PC-9 (cell line): ENCODE measurements around the gene CAPN15. TPM values are rescaled to one million over a fixed set of nuclear protein-coding genes. Genes with fewer than 3 reads are reported as not detected.

Experiments used
- BruUV-seq: library from RNA; stranded (reverse); fragments of 400-500 nt; replicated peaks from 2 replicates; lab custom pipeline; 2021; lab: Mats Ljungman, UMichigan
- CTCF ChIA-PET: fragments of 300-600 bp; sonication (Branson Sonifier 250); formaldehyde crosslinking; loops from one replicate; lab custom pipeline; 2022; ENCODE audit warnings: antibody characterized with exemption; lab: Charles Lee
- POLR2A ChIA-PET: fragments of 300-600 bp; sonication (Branson Sonifier 250); formaldehyde crosslinking; loops from one replicate; lab custom pipeline; 2022; ENCODE audit warnings: antibody characterized with exemption; ENCODE audit not compliant: unreplicated experiment; lab: Charles Lee
- DNase-seq, 2 experiments: peaks; one replicate each; pipeline versions ENCODE4 v3.0.0 to v3.0.0-alpha.2; 2015 to 2022; ENCODE audit warnings: mixed read lengths in 1 of 2
- H2AFZ ChIP-seq: fragments of 200-600 bp; sonication (generic); 2 replicates; pipeline ENCODE4 v1.8.1; 2017; ENCODE audit warnings: antibody characterized with exemption
- H3F3A ChIP-seq: fragments of 200-600 bp; sonication (generic); 2 replicates; pipeline ENCODE4 v1.8.1; 2017; ENCODE audit warnings: antibody characterized with exemption, mild to moderate bottlenecking, low read depth; ENCODE audit not compliant: insufficient read depth
- H3K27ac ChIP-seq: fragments of 200-600 bp; sonication (generic); 2 replicates; pipeline ENCODE4 v1.6.1; 2016; ENCODE audit warnings: mixed run types
- H3K27me3 ChIP-seq: fragments of 200-600 bp; sonication (generic); 2 replicates; pipeline ENCODE4 v1.6.1; 2016; ENCODE audit warnings: low read depth, mixed run types; ENCODE audit not compliant: insufficient read depth
- H3K36me3 ChIP-seq: fragments of 200-600 bp; sonication (generic); 2 replicates; pipeline ENCODE4 v1.6.1; 2016; ENCODE audit warnings: low read depth, mixed run types
- H3K4me1 ChIP-seq: fragments of 200-600 bp; sonication (generic); replicated peaks from 2 replicates; pipeline ENCODE4 v1.6.1; 2016; ENCODE audit warnings: mixed run types; ENCODE audit not compliant: insufficient read depth
- H3K4me2 ChIP-seq: fragments of 200-600 bp; sonication (generic); 2 replicates; pipeline ENCODE4 v1.6.1; 2017; ENCODE audit warnings: mixed run types
- H3K4me3 ChIP-seq: fragments of 200-600 bp; sonication (generic); 2 replicates; pipeline ENCODE4 v1.6.1; 2016; ENCODE audit warnings: mixed run types
- H3K79me2 ChIP-seq: fragments of 200-600 bp; sonication (generic); 2 replicates; pipeline ENCODE4 v1.6.1; 2017; ENCODE audit warnings: low read depth, mixed run types
- H3K9me2 ChIP-seq: fragments of 200-600 bp; sonication (generic); 2 replicates; pipeline ENCODE4 v1.8.1; 2017; ENCODE audit warnings: mild to moderate bottlenecking; ENCODE audit not compliant: insufficient read depth
- H3K9me3 ChIP-seq: fragments of 200-600 bp; sonication (generic); 2 replicates; pipeline ENCODE4 v1.8.1; 2016; ENCODE audit warnings: low read depth; ENCODE audit not compliant: insufficient read depth
- H4K20me1 ChIP-seq: fragments of 200-600 bp; sonication (generic); 2 replicates; pipeline ENCODE4 v1.8.1; 2017; ENCODE audit not compliant: insufficient read depth
- CTCF ChIP-seq: fragments of 200-600 bp; sonication (generic); conservative IDR thresholded peaks from 2 replicates; pipeline ENCODE4 v1.6.1; 2017; ENCODE audit warnings: mixed run types, antibody characterized with exemption, mild to moderate bottlenecking, moderate library complexity
- EZH2 ChIP-seq: fragments of 200-600 bp; sonication (generic); IDR thresholded peaks from 2 replicates; pipeline ENCODE4 v1.8.0; 2017; ENCODE audit warnings: antibody characterized with exemption, low read depth
- intact Hi-C: fragments of 100-400 bp; cut with micrococcal nuclease; formaldehyde crosslinking; loops from one replicate; pipeline ENCODE4 v1.10.0; 2022; ENCODE audit not compliant: unreplicated experiment
- total RNA-seq: library from RNA; stranded (reverse); gene quantifications from 2 replicates; pipeline ENCODE4 v1.2.3, GENCODE V29; 2021

The CAPN15 gene
- total RNA-seq, 1 experiment from 2014 or later = 66.8 TPM

GRCh38 chr16:531494-532125, 4.1 kb downstream of the CAPN15 start:
- H4K20me1 ChIP-seq = peaks cover 73% of the 10 kb centered on the region
- no peaks in the 10 kb centered on the region for H3K9me2 ChIP-seq
- H3K4me2 ChIP-seq = no peak overlapping the region
- H2AFZ ChIP-seq = no peak overlapping the region
- no peak overlapping the region for H3K4me3 ChIP-seq
- DNase-seq = no peak
- POLR2A ChIA-PET = no interaction called here
- H3K27me3 ChIP-seq = no peaks in the 10 kb centered on the region
- H3K4me1 ChIP-seq = peaks cover 39% of the 10 kb centered on the region
- peaks cover 45% of the 10 kb centered on the region; the same call in 1 of the 2 replicates for H3F3A ChIP-seq
- TF ChIP-seq EZH2 = no peak
- TF ChIP-seq CTCF = no peak
- intact Hi-C loops = no loop called here
- CTCF ChIA-PET = interaction anchor here (0.6 kb wide), 2 partner anchors 29 to 54 kb away, joined by 3 to 5 read pairs; no protein-coding TSS in a partner anchor
- no peaks in the 10 kb centered on the region for H3K9me3 ChIP-seq
- H3K27ac ChIP-seq = no peak overlapping the region
- H3K36me3 ChIP-seq = no peaks in the 10 kb centered on the region
- peaks cover 86% of the 10 kb centered on the region for H3K79me2 ChIP-seq
- no TSS peak for BruUV-seq

- H3F3A ChIP-seq = peaks cover 44% of the 10 kb centered on the region; the same call in 1 of the 2 replicates
- CTCF ChIA-PET = no interaction called here
- H4K20me1 ChIP-seq = peaks cover 92% of the 10 kb centered on the region
- no peak for DNase-seq
- no peaks in the 10 kb centered on the region for H3K27me3 ChIP-seq
- H3K79me2 ChIP-seq = peaks cover 95% of the 10 kb centered on the region
- POLR2A ChIA-PET = no interaction called here
- TF ChIP-seq EZH2 = no peak
- TF ChIP-seq CTCF = no peak
- H3K9me2 ChIP-seq = no peaks in the 10 kb centered on the region
- no peak overlapping the region for H2AFZ ChIP-seq
- H3K9me3 ChIP-seq = no peaks in the 10 kb centered on the region
- H3K4me1 ChIP-seq = peaks cover 43% of the 10 kb centered on the region
- H3K36me3 ChIP-seq = no peaks in the 10 kb centered on the region
- H3K4me2 ChIP-seq = no peak overlapping the region
- H3K27ac ChIP-seq = no peak overlapping the region
- no peak overlapping the region for H3K4me3 ChIP-seq
- BruUV-seq = no TSS peak
- intact Hi-C loops = loop anchor here (2.0 kb wide), 3 partner anchors 35 to 133 kb away; partner anchors contain the start of genes DECR2 and PIGQ
These were observed 6.0 kb downstream of the CAPN15 start for GRCh38 chr16:533391-534123.

- Histone ChIP-seq H3K36me3 (no peaks in the 10 kb centered on the region), H3K27me3 (no peaks in the 10 kb centered on the region), H3K4me2 (peak overlapping the region; percentile 55), H3K4me3 (no peak overlapping the region), H3K9me2 (no peaks in the 10 kb centered on the region), H2AFZ (no peak overlapping the region), H3K79me2 (peaks cover 95% of the 10 kb centered on the region), H3K27ac (peak overlapping the region; percentile 66; the same call in 1 of the 2 replicates), H3K4me1 (peaks cover 40% of the 10 kb centered on the region), H3F3A (peaks cover 38% of the 10 kb centered on the region; the same call in 1 of the 2 replicates), H4K20me1 (peaks cover 91% of the 10 kb centered on the region), H3K9me3 (no peaks in the 10 kb centered on the region)
- ChIA-PET CTCF (no interaction called here), POLR2A (no interaction called here)
- intact Hi-C loops = loop anchor here (2.0 kb wide), 3 partner anchors 35 to 133 kb away; partner anchors contain the start of genes DECR2 and PIGQ
- TF ChIP-seq CTCF (no peak), EZH2 (no peak)
- no TSS peak for BruUV-seq
- peak; percentile 41 to 69 for DNase-seq
These were observed 6.6 kb downstream of the CAPN15 start for GRCh38 chr16:534135-534534.
